Mucosa of stomach (tissue), 1 donor: ENCODE results near the gene ACOT2.
"Not testable (repeated sequence)": the region's sequence is repeated elsewhere in the genome, so short reads cannot be mapped to it uniquely, and the experiment has no call there.

Source experiments
- H3K27me3 ChIP-seq: one replicate; pipeline ENCODE4 v1.7.0; 2013; ENCODE audit warnings: mild to moderate bottlenecking, low read length; ENCODE audit not compliant: control insufficient read depth, insufficient read depth
- H3K36me3 ChIP-seq: one replicate; pipeline ENCODE4 v1.7.0; 2013; ENCODE audit warnings: low read length; ENCODE audit not compliant: control insufficient read depth, insufficient read depth
- H3K4me1 ChIP-seq: one replicate; pipeline ENCODE4 v1.7.0; 2013; ENCODE audit warnings: mild to moderate bottlenecking, low read length; ENCODE audit not compliant: control insufficient read depth, insufficient read depth
- H3K4me3 ChIP-seq: one replicate; pipeline ENCODE4 v1.7.0; 2013; ENCODE audit warnings: low read length
- H3K9ac ChIP-seq: one replicate; pipeline ENCODE4 v1.7.0; 2013; ENCODE audit warnings: mild to moderate bottlenecking, low read length, moderate library complexity
- H3K9me3 ChIP-seq: one replicate; pipeline ENCODE4 v1.7.0; 2013; ENCODE audit warnings: mild to moderate bottlenecking, low read length, moderate library complexity; ENCODE audit not compliant: control insufficient read depth
- donor health status: Pancreatic carcinoma.

The ACOT2 gene, protein sequence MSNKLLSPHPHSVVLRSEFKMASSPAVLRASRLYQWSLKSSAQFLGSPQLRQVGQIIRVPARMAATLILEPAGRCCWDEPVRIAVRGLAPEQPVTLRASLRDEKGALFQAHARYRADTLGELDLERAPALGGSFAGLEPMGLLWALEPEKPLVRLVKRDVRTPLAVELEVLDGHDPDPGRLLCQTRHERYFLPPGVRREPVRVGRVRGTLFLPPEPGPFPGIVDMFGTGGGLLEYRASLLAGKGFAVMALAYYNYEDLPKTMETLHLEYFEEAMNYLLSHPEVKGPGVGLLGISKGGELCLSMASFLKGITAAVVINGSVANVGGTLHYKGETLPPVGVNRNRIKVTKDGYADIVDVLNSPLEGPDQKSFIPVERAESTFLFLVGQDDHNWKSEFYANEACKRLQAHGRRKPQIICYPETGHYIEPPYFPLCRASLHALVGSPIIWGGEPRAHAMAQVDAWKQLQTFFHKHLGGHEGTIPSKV

GRCh38 chr14:73569185-73569958 is at the start of gene ACOT2:
Gene ACOT2, plus strand, starts transcription at chr14:73569213. Its CDS starts 28 bp downstream, at chr14:73569241.
- Histone ChIP-seq H3K4me1 (peaks cover 21% of the 10 kb centered on the region), H3K4me3 (peak within 1 kb of the TSS; percentile 33), H3K9ac (peak within 1 kb of the TSS; percentile 95)
- not testable (repeated sequence) for H3K9me3 ChIP-seq, H3K36me3 ChIP-seq, H3K27me3 ChIP-seq

GRCh38 chr14:73521229-73521628 is 47.8 kb upstream of the ACOT2 start:
- H3K9ac ChIP-seq: no peak overlapping the region
- H3K4me3 ChIP-seq: no peak overlapping the region
- H3K36me3 ChIP-seq: no peaks in the 10 kb centered on the region
- no peaks in the 10 kb centered on the region for H3K27me3 ChIP-seq
- H3K4me1 ChIP-seq: no peaks in the 10 kb centered on the region
- no peaks in the 10 kb centered on the region for H3K9me3 ChIP-seq

GRCh38 chr14:73524493-73524892 is 44.5 kb upstream of the ACOT2 start:
- Histone ChIP-seq H3K27me3 (no peaks in the 10 kb centered on the region), H3K4me3 (no peak overlapping the region), H3K9me3 (no peaks in the 10 kb centered on the region), H3K9ac (no peak overlapping the region), H3K36me3 (no peaks in the 10 kb centered on the region), H3K4me1 (no peaks in the 10 kb centered on the region)

DNA sequence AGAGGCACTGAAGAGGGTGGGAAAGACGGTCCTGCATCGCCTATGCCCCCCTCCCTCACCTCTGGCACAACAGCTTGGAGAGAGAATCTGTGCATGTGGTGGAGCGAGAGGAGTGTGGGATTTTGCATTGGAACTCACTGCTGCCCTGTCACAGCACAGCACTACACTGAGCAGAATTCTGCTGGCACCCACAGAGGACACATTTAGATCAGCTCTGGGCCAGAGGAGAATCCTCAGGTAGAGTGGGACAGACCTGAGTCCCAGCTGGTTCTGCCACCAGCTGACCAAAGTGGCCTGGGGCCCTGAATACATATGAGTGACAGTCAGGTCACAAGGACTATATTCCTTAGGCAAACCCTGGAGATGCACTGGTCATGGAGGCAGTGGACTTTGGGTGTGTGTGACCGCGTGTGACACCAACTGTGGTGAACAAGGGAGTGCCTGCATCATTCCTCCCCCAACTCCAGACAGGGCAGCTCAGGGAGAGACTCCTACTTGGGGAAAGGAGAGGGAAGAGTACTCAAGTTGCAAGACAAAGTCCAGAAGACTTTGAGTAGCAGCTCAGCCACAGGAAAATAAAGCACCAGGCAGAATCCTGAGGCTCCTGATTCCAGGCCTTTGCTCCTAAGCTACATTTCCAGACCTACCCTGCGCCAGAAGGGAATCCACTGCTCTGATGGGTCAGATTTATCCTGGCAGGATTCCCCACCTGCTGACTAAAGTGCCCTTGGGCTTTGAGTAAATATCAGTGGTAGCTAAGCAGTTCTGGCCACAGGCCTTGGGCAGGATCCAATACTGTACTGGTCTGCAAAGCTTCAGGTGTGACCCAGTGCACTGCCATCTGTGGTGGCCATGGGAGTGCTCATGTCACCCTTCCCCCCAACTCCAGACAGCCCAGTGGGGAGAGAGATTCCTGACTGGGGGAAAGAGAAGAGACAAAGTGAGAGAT is 42.7 kb upstream of the ACOT2 start:
- no peak overlapping the region for H3K4me3 ChIP-seq

DNA sequence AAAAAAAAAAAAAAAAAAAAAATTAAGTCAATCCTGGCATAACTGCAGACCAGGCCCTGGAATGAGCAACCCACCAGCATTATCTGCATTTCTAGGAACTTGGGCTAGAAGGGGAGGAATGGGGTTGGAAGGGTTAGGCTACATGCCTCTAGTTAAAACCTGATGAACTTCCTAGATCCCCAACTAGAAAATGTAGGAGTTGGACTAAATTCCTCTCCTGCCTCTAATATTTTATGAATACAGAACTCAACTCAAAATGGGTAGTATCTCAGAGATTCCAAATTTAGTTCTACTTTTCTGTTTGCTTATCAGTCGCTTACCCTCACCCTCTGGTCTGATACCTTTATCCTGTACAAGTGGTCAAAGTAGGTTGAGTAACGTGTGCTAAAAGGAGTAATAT is 39.7 kb upstream of the ACOT2 start:
- not testable (repeated sequence) for H3K4me1 ChIP-seq, H3K4me3 ChIP-seq, H3K27me3 ChIP-seq, H3K9ac ChIP-seq, H3K36me3 ChIP-seq, H3K9me3 ChIP-seq

More for the DNA sequence above, 42.7 kb upstream of the ACOT2 start:
- Histone ChIP-seq H3K9ac (no peak overlapping the region), H3K9me3 (no peaks in the 10 kb centered on the region), H3K36me3 (no peaks in the 10 kb centered on the region), H3K4me1 (no peaks in the 10 kb centered on the region), H3K27me3 (no peaks in the 10 kb centered on the region)

- not testable (repeated sequence) for H3K4me3 ChIP-seq, H3K9ac ChIP-seq, H3K9me3 ChIP-seq, H3K27me3 ChIP-seq, H3K36me3 ChIP-seq, H3K4me1 ChIP-seq
Observed at GRCh38 chr14:73531971-73532370, 37.0 kb upstream of the ACOT2 start.

DNA sequence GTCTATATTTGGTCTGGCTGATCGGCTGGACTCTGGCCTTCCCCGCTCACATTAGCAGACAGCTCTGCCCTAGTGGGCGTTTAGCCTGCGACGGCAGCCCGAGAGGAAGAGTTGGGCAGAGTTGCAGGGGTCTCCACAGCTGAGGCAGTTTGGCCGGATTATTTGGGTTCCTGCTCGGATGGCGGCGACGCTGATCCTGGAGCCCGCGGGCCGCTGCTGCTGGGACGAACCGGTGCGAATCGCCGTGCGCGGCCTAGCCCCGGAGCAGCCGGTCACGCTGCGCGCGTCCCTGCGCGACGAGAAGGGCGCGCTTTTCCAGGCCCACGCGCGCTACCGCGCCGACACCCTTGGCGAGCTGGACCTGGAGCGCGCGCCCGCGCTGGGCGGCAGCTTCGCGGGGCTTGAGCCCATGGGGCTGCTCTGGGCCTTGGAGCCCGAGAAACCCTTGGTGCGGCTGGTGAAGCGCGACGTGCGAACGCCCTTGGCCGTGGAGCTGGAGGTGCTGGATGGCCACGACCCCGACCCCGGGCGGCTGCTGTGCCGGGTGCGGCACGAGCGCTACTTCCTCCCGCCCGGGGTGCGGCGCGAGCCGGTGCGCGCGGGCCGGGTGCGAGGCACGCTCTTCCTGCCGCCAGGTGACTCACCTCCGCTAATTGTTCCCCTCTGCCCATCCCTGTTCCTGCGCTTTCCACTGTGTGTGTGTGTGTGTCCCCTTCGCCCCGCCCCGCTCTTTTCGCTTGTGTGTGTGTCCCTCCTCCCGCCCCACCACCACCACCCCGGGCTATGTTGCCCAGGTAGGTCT is 31.6 kb upstream of the ACOT2 start:
- H3K4me3 ChIP-seq, H3K9me3 ChIP-seq, H3K36me3 ChIP-seq, H3K9ac ChIP-seq, H3K4me1 ChIP-seq, H3K27me3 ChIP-seq: not testable (repeated sequence)

DNA sequence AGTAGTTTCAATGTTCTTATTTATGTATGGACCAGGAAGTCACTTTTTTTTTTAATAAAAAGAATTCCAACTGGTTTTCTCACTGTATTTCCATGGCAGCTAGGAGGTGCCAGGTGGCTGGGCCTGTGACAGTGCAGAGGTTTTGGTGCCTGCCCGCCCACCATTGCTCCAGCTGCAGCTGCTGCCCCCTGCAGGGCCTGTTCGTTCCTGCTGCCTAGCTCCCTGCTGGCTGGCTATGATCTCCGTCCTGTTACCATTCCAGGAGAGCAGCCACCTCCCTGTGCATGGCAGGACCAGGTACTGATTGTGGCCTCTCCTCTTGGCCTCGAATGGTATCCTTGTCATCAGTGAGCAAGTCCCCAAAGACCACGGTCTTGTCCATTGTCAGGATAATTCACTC is 30.0 kb upstream of the ACOT2 start:
- not testable (repeated sequence) for H3K9me3 ChIP-seq, H3K27me3 ChIP-seq, H3K36me3 ChIP-seq, H3K9ac ChIP-seq, H3K4me3 ChIP-seq, H3K4me1 ChIP-seq

DNA sequence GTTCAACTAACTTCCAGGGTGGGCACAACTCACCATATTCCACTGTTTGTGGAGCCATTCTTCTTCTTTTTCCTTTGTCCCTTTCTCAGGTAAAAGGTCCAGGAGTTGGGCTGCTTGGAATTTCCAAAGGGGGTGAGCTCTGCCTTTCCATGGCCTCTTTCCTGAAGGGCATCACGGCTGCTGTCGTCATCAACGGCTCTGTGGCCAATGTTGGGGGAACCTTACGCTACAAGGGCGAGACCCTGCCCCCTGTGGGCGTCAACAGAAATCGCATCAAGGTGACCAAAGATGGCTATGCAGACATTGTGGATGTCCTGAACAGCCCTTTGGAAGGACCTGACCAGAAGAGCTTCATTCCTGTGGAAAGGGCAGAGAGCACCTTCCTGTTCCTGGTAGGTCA is 26.1 kb upstream of the ACOT2 start:
- H3K4me1 ChIP-seq, H3K36me3 ChIP-seq, H3K4me3 ChIP-seq, H3K9ac ChIP-seq, H3K9me3 ChIP-seq, H3K27me3 ChIP-seq: not testable (repeated sequence)

- H3K4me1 ChIP-seq, H3K27me3 ChIP-seq, H3K36me3 ChIP-seq: not testable (repeated sequence)
Observed at GRCh38 chr14:73545353-73545752, 23.7 kb upstream of the ACOT2 start.

GRCh38 chr14:73549097-73549496 is 19.9 kb upstream of the ACOT2 start:
- not testable (repeated sequence) for H3K36me3 ChIP-seq, H3K9ac ChIP-seq, H3K4me3 ChIP-seq, H3K9me3 ChIP-seq, H3K27me3 ChIP-seq, H3K4me1 ChIP-seq

More at GRCh38 chr14:73545353-73545752, 23.7 kb upstream of the ACOT2 start:
- H3K9ac ChIP-seq, H3K4me3 ChIP-seq, H3K9me3 ChIP-seq: not testable (repeated sequence)
